HCT116 (cell line): ENCODE results near the gene ITGAE. TPM values are rescaled to one million over a fixed set of nuclear protein-coding genes. Genes with fewer than 3 reads are reported as not detected.

ENCODE experiments used
- ATAC-seq: fragments of 200-7000 bp; cut with Tn5 transposase; 2 replicates; pipeline ENCODE4 v1.9.1; 2020; ENCODE audit warnings: mild to moderate bottlenecking, moderate library complexity
- BruUV-seq: library from RNA; stranded (reverse); fragments of 400-500 nt; replicated peaks from 2 replicates; lab custom pipeline; 2021; lab: Mats Ljungman, UMichigan
- CTCF ChIA-PET: fragments of 300-600 bp; sonication (Branson Sonifier 250); formaldehyde crosslinking; loops from one replicate; lab custom pipeline; 2021; ENCODE audit warnings: antibody characterized with exemption; lab: Charles Lee
- POLR2A ChIA-PET: fragments of 300-600, 350-600 bp; sonication (Branson Sonifier 250); formaldehyde crosslinking; loops from one replicate; lab custom pipeline; 2021; ENCODE audit warnings: antibody characterized with exemption; lab: Charles Lee
- RAD21 ChIA-PET, 2 experiments: fragments of 300-600 bp; sonication (Branson Sonifier 250); formaldehyde crosslinking; loops; one replicate each; lab custom pipeline; 2023; ENCODE audit warnings: low total read pairs in 2 of 2; ENCODE audit not compliant: uncharacterized antibody in 2 of 2, unreplicated experiment in 2 of 2, low non-redundant PET in 1 of 2; lab: Charles Lee
- DNase-seq: peaks from one replicate; pipeline ENCODE4 v3.0.0-alpha.2; 2010; ENCODE audit warnings: low read depth, low spot score
- H2AFZ ChIP-seq: fragments of 200-600 bp; shearing (Covaris generic), sonication (generic); 2 replicates; pipeline ENCODE4 v1.6.1; 2017; ENCODE audit warnings: low read depth, mixed run types, mixed read lengths, antibody characterized with exemption, low read length; ENCODE audit not compliant: poor library complexity, severe bottlenecking
- H3K27ac ChIP-seq: 2 replicates; pipeline ENCODE4 v1.5.1; 2012; ENCODE audit warnings: low read depth, low read length
- H3K27me3 ChIP-seq: fragments of 200-600 bp; sonication (generic); 2 replicates; pipeline ENCODE4 v1.6.1; 2016; ENCODE audit warnings: mixed run types, low read length, mixed read lengths; ENCODE audit not compliant: insufficient read depth
- H3K36me3 ChIP-seq, 2 experiments: fragments of 200-500 bp in 1 of 2; fragments of 200-600 bp in 1 of 2; sonication (Bioruptor generic) in 1 of 2; sonication (generic) in 1 of 2; 2 replicates each; pipeline versions ENCODE4 v1.5.1 to v1.6.1; 2014 to 2016; ENCODE audit warnings: low read length in 2 of 2, inconsistent platforms in 1 of 2, mixed read lengths in 1 of 2, mixed run types in 1 of 2; ENCODE audit not compliant: insufficient read depth in 2 of 2, control insufficient read depth in 1 of 2
- H3K4me1 ChIP-seq, 2 experiments: fragments of 200-600 bp in 1 of 2; sonication (generic) in 1 of 2; 2 replicates each; pipeline versions ENCODE4 v1.5.1 to v1.6.1; 2012 to 2017; ENCODE audit warnings: low read length in 2 of 2, inconsistent platforms in 1 of 2, mild to moderate bottlenecking in 1 of 2, mixed read lengths in 1 of 2, mixed run types in 1 of 2, moderate library complexity in 1 of 2; ENCODE audit not compliant: insufficient read depth in 2 of 2, control insufficient read depth in 1 of 2
- H3K4me2 ChIP-seq: fragments of 200-600 bp; sonication (generic); 2 replicates; pipeline ENCODE4 v1.6.1; 2017; ENCODE audit warnings: mixed run types, low read length, mixed read lengths
- H3K4me3 ChIP-seq, 2 experiments: fragments of 200-600 bp in 1 of 2; sonication (generic) in 1 of 2; replicated peaks in 1 of 2; 2 replicates each; pipeline ENCODE4 v1.5.1; 2011 to 2016; ENCODE audit warnings: low read length in 2 of 2, control low read depth in 1 of 2, low read depth in 1 of 2, mild to moderate bottlenecking in 1 of 2, mixed read lengths in 1 of 2, mixed run types in 1 of 2
- H3K79me2 ChIP-seq: fragments of 200-600 bp; sonication (generic); 2 replicates; pipeline ENCODE4 v1.6.1; 2017; ENCODE audit warnings: mild to moderate bottlenecking, mixed run types, low read length, moderate library complexity, mixed read lengths; ENCODE audit not compliant: insufficient read depth
- H3K9ac ChIP-seq: fragments of 200-600 bp; sonication (generic); 2 replicates; pipeline ENCODE4 v1.6.1; 2016; ENCODE audit warnings: low read length, mixed read lengths
- H3K9me2 ChIP-seq: fragments of 200-600 bp; sonication (generic), shearing (Covaris generic); 2 replicates; pipeline ENCODE4 v1.6.1; 2017; ENCODE audit warnings: mixed run types, mild to moderate bottlenecking, moderate library complexity; ENCODE audit not compliant: insufficient read depth
- H3K9me3 ChIP-seq, 2 experiments: fragments of 200-500 bp in 1 of 2; fragments of 200-600 bp in 1 of 2; sonication (Bioruptor generic) in 1 of 2; sonication (generic) in 1 of 2; 2 replicates each; pipeline ENCODE4 v1.6.1; 2014 to 2017; ENCODE audit warnings: low read length in 2 of 2, mixed read lengths in 2 of 2, inconsistent platforms in 1 of 2, low read depth in 1 of 2, mild to moderate bottlenecking in 1 of 2, mixed run types in 1 of 2, moderate library complexity in 1 of 2; ENCODE audit not compliant: control insufficient read depth in 1 of 2, insufficient read depth in 1 of 2
- H4K20me1 ChIP-seq: fragments of 200-600 bp; sonication (generic), shearing (Covaris generic); 2 replicates; pipeline ENCODE4 v1.6.1; 2017; ENCODE audit warnings: mixed run types, mild to moderate bottlenecking, moderate library complexity; ENCODE audit not compliant: insufficient read depth
- CTCF ChIP-seq, 3 experiments: fragments of 200-600 bp in 1 of 3; sonication (generic) in 1 of 3; IDR thresholded peaks in 2 of 3; conservative IDR thresholded peaks in 1 of 3; 2 replicates each; pipeline ENCODE4 v1.5.1; 2012 to 2017; ENCODE audit warnings: low read depth in 2 of 3, low read length in 2 of 3, antibody characterized with exemption in 1 of 3, borderline replicate concordance in 1 of 3, control low read depth in 1 of 3, mild to moderate bottlenecking in 1 of 3, mixed read lengths in 1 of 3, mixed run types in 1 of 3, moderate library complexity in 1 of 3; ENCODE audit not compliant: insufficient read depth in 1 of 3
- MAX ChIP-seq: IDR thresholded peaks from 2 replicates; pipeline ENCODE4 v1.6.1; 2012
- POLR2A ChIP-seq: IDR thresholded peaks from 2 replicates; pipeline ENCODE4 v1.7.0; 2011; ENCODE audit warnings: borderline replicate concordance; ENCODE audit not compliant: insufficient read depth, insufficient read length; ENCODE audit errors: extremely low read depth
- YY1 ChIP-seq: IDR thresholded peaks from 2 replicates; pipeline ENCODE4 v1.6.1; 2011; ENCODE audit warnings: low read length, low read depth, moderate library complexity, mild to moderate bottlenecking; ENCODE audit not compliant: insufficient replicate concordance; ENCODE audit errors: extremely low read depth
- ZFX ChIP-seq: fragments of 450-650 bp; IDR thresholded peaks from 2 replicates; pipeline ENCODE4 v1.6.1; 2017
- intact Hi-C: fragments of 100-400 bp; cut with micrococcal nuclease; formaldehyde crosslinking; loops from 2 replicates; pipeline ENCODE4 v1.10.0; 2022
- total RNA-seq: library from RNA; stranded (reverse); gene quantifications from one replicate; pipeline ENCODE4 v1.2.1, GENCODE V29; 2021; ENCODE audit not compliant: unreplicated experiment

ITGAE gene
- total RNA-seq, 1 experiment from 2014 or later, result 19.9 TPM

- TF ChIP-seq MAX, result no peak
- TF ChIP-seq, all 23 proteins: peak for 0
These were observed 11.3 kb upstream of the ITGAE start (continued) for GRCh38 chr17:3812284-3812683.

- no peak for DNase-seq
- Histone ChIP-seq H3K27ac (no peak overlapping the region), H3K9ac (no peak overlapping the region), H3K27me3 (no peaks in the 10 kb centered on the region), H3K9me3 (no peaks in the 10 kb centered on the region)
- TF ChIP-seq ZFX, result no peak
- no peak for TF ChIP-seq YY1
- TF ChIP-seq CTCF (IDR thresholded peaks at IDR 0.05 in 2 of 3, conservative IDR thresholded peaks at IDR 0.05 in 1 of 3; ENCODE audit: borderline replicate concordance in 1 of 3, insufficient read depth in 1 of 3, low read depth in 2 of 3, low read length in 2 of 3), result no peak
- TF ChIP-seq POLR2A, result no peak
- TF ChIP-seq, all 23 proteins: peak for 0
- no peaks in the 10 kb centered on the region for H4K20me1 ChIP-seq
- H3K4me1 ChIP-seq, result peaks cover 3 to 6% of the 10 kb centered on the region in 2 experiments; a peak in 2 of 4 replicates
- H3K36me3 ChIP-seq, result peaks cover 26 to 39% of the 10 kb centered on the region in 2 experiments; a peak in 3 of 4 replicates
- no peaks in the 10 kb centered on the region for H3K9me2 ChIP-seq
- H2AFZ ChIP-seq, result no peak overlapping the region
- ATAC-seq, result no peak
- BruUV-seq, result no TSS peak
- H3K79me2 ChIP-seq, result no peaks in the 10 kb centered on the region
- intact Hi-C loops, result no loop called here
- RAD21 ChIA-PET, result no interaction called here
- CTCF ChIA-PET, result interaction anchor here (1.7 kb wide), 1 partner anchor 36 kb away, joined by 4 read pairs; no protein-coding TSS in a partner anchor
- H3K4me2 ChIP-seq, result no peak overlapping the region
- POLR2A ChIA-PET, result no interaction called here
- no peak overlapping the region for H3K4me3 ChIP-seq
These were observed 9.0 kb upstream of the ITGAE start for GRCh38 chr17:3810019-3810418.
